Right ventricle myocardium superior (tissue), 1 donor: Measurements from ENCODE around the gene RRP8. TPM values are rescaled to one million over a fixed set of nuclear protein-coding genes. Genes with fewer than 3 reads are reported as not detected.

Experiments
- ATAC-seq: fragments of 200-7000 bp; cut with Tn5 transposase; one replicate; pipeline ENCODE4 v1.9.1; 2020; ENCODE audit warnings: mild to moderate bottlenecking; ENCODE audit not compliant: poor library complexity
- DNase-seq: peaks from one replicate; pipeline ENCODE4 v3.0.0-alpha.2; 2020
- intact Hi-C: fragments of 100-400 bp; cut with DNase I; formaldehyde crosslinking; loops from one replicate; pipeline ENCODE4 v1.11.2; 2022
- total RNA-seq: library from RNA; stranded (reverse); fragmentation: NEBNext Ultra II Directional; extraction: Animal tissue kit (Norgen Biotek cat#: 25700); gene quantifications from one replicate; pipeline ENCODE4 v1.2.1, GENCODE V29; 2021
- donor health status: DM: no; HTN: yes; CAD: no; lungs with severe emphysema.

The RRP8 gene
- total RNA-seq, 1 donor from 2014 or later: 19.8 TPM

GRCh38 chr11:6621711-6622211 is 18.3 kb upstream of the RRP8 start:
- no peak for DNase-seq
- no peak for ATAC-seq
- intact Hi-C loops: no loop called here

DNA sequence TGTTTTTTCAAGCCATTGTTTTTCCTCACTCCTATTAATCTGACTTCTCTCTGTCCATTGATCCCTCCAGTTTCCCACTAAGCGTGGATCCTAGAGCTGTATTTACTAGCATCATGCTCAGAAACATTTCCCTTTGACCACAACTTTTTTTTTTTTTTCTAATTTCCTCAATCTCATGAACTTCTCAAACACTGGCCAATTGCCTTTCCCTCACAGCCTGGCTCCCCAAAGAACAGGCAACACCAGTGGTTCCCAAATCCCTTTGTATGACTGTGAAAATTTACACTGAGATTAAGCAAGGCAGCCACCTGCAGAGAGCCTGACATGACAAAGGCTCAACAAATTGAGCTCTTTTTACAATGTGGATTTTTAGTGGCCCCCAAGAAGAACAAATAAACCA is 17.2 kb upstream of the RRP8 start:
- intact Hi-C loops: no loop called here
- ATAC-seq (no peak), DNase-seq (no peak)

DNA sequence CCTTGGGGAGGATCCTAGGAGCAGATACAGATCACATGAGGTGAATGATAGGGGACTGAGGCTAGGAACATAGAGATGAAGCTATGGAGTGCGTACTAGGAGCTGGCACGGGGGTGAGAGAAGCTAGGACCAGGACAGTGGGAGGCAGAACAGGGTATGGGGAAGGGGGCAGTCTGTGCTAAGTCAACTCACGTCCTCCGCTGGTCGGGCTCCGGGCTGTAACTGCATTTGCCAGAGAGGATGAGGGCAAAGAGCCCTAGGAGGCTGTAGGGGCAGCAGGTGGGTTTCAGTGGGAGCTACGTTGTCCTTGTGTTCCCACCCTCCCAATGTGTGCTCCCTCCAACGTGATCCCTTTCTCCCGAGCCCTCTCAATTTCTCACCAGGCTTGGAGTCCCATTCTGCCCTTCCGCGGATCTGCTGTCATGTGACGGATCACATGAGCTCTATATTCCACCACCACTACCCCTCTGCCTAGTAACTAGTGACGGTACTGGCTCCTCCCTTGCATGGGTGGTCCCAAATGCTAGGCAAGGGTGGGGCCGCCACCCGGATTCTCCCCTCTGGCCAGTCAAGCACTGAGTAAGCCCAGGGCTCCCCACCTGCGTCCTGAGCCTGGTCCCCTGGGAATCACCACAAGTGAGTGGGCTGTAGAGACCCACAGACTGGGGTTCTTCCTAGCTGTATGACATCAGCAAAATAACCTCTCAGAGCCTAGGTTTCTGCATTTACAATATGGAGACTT is 15.8 kb upstream of the RRP8 start, which contains the start of gene TPP1:
TSS of gene TPP1 (minus strand) at position 419 of the 742 bp plus-strand sequence. CDS start at position 397, 22 bp downstream.
- ATAC-seq (peak; percentile 96), DNase-seq (peak; percentile 94)
- intact Hi-C loops: loop anchor here (10.0 kb wide), 1 partner anchor 144 kb away; the partner anchor contains the start of gene TRIM3

- intact Hi-C loops: loop anchor here (10.0 kb wide), 1 partner anchor 144 kb away; the partner anchor contains the start of gene TRIM3
- peak; percentile 51 for DNase-seq
Observed at GRCh38 chr11:6618117-6619003, 14.9 kb upstream of the RRP8 start.

GRCh38 chr11:6617315-6617781 is 13.9 kb upstream of the RRP8 start:
- ATAC-seq (no peak), DNase-seq (no peak)
- intact Hi-C loops: loop anchor here (10.0 kb wide), 1 partner anchor 143 kb away; the partner anchor contains the start of gene TRIM3

More at GRCh38 chr11:6618117-6619003, 14.9 kb upstream of the RRP8 start:
- ATAC-seq: peak; percentile 10

DNA sequence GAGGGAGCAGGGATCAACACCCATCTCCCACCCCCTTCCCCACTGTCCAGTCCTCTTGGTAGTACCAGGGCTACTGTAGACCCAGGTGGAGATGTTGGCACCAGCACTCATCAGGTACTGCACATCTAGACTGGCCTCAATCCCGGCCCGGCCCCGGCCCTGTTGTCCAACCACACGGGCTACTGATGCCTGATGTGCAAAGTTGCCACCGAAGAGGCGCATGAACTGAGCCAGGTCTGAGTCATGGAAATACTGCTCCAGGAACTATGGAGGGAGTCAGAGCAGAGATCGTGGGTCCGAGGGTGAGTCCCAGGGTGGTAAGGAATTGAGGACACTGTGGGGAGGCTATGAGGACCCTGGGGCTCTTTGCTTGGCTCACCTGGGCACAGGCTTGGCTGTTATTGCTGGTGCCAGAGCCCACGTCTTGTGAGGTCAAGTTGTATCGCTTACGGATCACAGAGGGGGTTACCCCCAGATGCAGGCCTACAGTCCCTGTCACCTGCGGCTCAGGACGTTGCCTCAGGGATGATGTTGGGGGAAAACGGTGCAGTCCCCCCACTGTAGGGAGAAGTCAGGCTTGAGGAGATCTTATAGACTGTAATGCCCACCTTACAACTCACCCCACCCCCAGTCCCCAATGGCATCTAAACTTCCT is 13.3 kb upstream of the RRP8 start:
- DNase-seq (no peak), ATAC-seq (no peak)
- intact Hi-C loops: loop anchor here (10.0 kb wide), 1 partner anchor 142 kb away; the partner anchor contains the start of gene TRIM3

DNA sequence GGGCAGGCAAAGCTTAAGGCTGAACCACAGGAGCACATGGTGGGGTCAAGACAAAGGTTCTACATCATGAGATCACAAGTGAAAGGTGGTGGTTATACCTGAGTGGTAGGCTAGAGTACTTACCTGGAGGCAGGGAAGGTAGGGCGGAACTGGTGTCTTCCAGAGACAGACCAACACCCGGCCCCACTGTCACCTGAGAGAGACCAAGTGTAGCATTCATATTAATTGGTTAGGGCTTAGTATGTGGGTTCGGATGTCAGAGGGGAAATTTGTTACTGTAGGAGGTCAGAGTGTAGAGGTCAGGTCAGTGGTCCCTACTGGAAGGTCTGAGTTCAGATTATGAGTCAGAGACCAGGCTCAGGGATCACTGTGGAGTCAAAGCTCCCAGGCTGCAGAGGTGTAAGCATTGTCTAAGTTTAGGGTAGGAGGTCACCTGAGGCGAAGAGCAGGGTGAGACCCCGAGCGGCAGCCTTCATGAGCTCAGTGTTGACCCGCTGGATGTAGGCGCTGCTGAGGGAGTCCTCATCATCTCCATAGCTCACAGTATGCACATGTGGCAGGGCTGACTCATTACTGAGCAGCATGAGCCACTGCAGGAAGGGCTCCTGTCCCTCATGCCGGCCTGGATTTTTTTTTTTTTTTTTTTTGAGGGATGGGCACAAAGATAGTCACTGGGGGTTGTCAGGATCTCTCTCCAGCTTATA is 12.6 kb upstream of the RRP8 start:
- intact Hi-C loops: loop anchor here (10.0 kb wide), 1 partner anchor 141 kb away; the partner anchor contains the start of gene TRIM3
- no peak for DNase-seq
- ATAC-seq: no peak

DNA sequence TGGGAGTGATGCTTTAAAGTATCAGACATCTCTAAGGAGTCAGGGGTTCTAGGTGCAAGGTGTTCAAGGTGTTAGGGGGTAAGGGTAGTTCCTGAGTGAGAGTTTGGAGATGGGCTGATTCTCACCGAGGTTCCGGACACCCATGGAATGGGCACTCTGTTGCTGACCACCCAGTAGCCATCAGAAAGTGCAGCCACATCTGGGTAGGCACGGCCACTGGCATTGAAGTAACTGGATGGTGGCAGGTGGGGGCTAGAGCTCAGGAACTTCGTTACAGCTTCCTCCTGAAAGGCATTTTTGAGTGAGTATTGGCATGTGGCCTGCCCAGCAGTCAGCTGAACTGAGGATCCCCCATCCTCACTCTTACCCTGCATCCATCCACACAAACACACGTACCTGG is 11.6 kb upstream of the RRP8 start:
- ATAC-seq (no peak), DNase-seq (no peak)
- intact Hi-C loops: loop anchor here (10.0 kb wide), 1 partner anchor 140 kb away; the partner anchor contains the start of gene TRIM3

- DNase-seq (no peak), ATAC-seq (no peak)
- intact Hi-C loops: loop anchor here (10.0 kb wide), 1 partner anchor 140 kb away; the partner anchor contains the start of gene TRIM3
Observed at GRCh38 chr11:6614446-6614845, 11.0 kb upstream of the RRP8 start.

- DNase-seq (no peak), ATAC-seq (no peak)
- intact Hi-C loops: loop anchor here (10.0 kb wide), 1 partner anchor 139 kb away; the partner anchor contains the start of gene TRIM3
Observed at GRCh38 chr11:6613496-6613895, 10.1 kb upstream of the RRP8 start.

- intact Hi-C loops: loop anchor here (10.0 kb wide), 1 partner anchor 138 kb away; the partner anchor contains the start of gene TRIM3
- peak; percentile 96 for ATAC-seq
- DNase-seq: peak; percentile 99
Observed at GRCh38 chr11:6612213-6613041, 9.0 kb upstream of the RRP8 start, which contains the start of gene TAF10. TAF10 (minus strand) TSS chr11:6612216; CDS start chr11:6612189, 27 bp downstream.

- intact Hi-C loops: loop anchor here (10.0 kb wide), 1 partner anchor 137 kb away; the partner anchor contains the start of gene TRIM3
- DNase-seq (no peak), ATAC-seq (no peak)
Observed at GRCh38 chr11:6611963-6612212, 8.5 kb upstream of the RRP8 start.

- intact Hi-C loops: loop anchor here (10.0 kb wide), 1 partner anchor 137 kb away; the partner anchor contains the start of gene TRIM3
- DNase-seq: peak; percentile 64
- ATAC-seq: no peak
Observed at GRCh38 chr11:6611092-6611962, 7.9 kb upstream of the RRP8 start.

DNA sequence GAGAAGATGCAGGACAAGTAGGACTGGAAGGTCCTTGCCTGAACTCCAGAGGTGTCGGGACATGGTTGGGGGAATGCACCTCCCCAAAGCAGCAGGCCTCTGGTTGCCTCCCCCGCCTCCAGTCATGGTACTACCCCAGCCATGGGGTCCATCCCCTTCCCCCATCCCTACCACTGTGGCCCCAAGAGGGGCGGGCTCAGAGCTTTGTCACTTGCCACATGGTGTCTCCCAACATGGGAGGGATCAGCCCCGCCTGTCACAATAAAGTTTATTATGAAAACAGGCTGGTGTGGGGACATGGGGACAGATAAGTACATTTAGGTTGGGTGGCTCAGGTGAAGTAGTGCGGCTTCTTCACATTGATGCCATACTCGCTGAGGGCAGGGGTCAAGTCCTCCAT is 7.2 kb upstream of the RRP8 start:
- intact Hi-C loops: loop anchor here (10.0 kb wide), 1 partner anchor 136 kb away; the partner anchor contains the start of gene TRIM3
- no peak for DNase-seq
- ATAC-seq: no peak

DNA sequence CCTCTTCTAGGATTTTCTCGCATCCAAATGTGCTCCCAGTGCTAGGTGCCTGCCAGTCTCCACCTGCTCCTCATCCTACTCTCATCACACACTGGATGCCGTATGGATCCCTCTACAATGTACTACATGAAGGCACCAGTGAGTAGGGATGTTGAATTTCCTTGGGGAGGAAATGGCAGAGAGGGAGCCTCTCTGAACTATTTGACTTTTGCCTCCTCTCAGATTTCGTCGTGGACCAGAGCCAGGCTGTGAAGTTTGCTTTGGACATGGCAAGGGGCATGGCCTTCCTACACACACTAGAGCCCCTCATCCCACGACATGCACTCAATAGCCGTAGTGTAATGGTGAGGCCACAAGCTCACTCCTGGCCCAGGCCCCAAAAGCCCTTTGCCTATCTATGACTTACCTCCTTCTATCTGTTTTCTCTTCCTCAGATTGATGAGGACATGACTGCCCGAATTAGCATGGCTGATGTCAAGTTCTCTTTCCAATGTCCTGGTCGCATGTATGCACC is 6.1 kb upstream of the RRP8 start:
- intact Hi-C loops: loop anchor here (10.0 kb wide), 1 partner anchor 135 kb away; the partner anchor contains the start of gene TRIM3
- ATAC-seq: no peak

More for the DNA sequence above, 6.1 kb upstream of the RRP8 start:
- no peak for DNase-seq
